Activated CD4-positive, alpha-beta T cell treated with anti-CD3 and anti-CD28 coated beads, Interleukin-2, amount 10 ng/mL, durations not matched to agents 7 days and 5 days (primary cell): ENCODE measurements around the gene CLMN. TPM values are rescaled to one million over a fixed set of nuclear protein-coding genes. Genes with fewer than 3 reads are reported as not detected.
"Not testable (repeated sequence)": the region's sequence is repeated elsewhere in the genome, so short reads cannot be mapped to it uniquely, and the experiment has no call there.

Source experiments
- CTCF ChIA-PET: fragments of 350-600 bp; sonication (Branson Sonifier 250); formaldehyde crosslinking; loops from one replicate; lab custom pipeline; 2021; ENCODE audit warnings: antibody characterized with exemption; lab: Charles Lee
- POLR2A ChIA-PET: fragments of 350-600 bp; sonication (Branson Sonifier 250); formaldehyde crosslinking; loops from one replicate; lab custom pipeline; 2021; ENCODE audit warnings: antibody characterized with exemption; lab: Charles Lee
- DNase-seq: peaks from one replicate; pipeline ENCODE4 v3.0.0-alpha.2; 2020
- H3K27ac Mint-ChIP-seq: one replicate; pipeline ENCODE4 v1.8.0; 2021; ENCODE audit warnings: mild to moderate bottlenecking, moderate library complexity, mixed read lengths
- H3K27me3 Mint-ChIP-seq: one replicate; pipeline ENCODE4 v1.8.0; 2021; ENCODE audit warnings: mixed read lengths
- H3K36me3 Mint-ChIP-seq: one replicate; pipeline ENCODE4 v1.8.0; 2021; ENCODE audit warnings: low read depth, mixed read lengths
- H3K4me1 Mint-ChIP-seq: one replicate; pipeline ENCODE4 v1.8.0; 2021; ENCODE audit warnings: mixed read lengths
- H3K4me3 Mint-ChIP-seq: one replicate; pipeline ENCODE4 v1.8.0; 2021; ENCODE audit warnings: mild to moderate bottlenecking, moderate library complexity, mixed read lengths
- H3K9me3 Mint-ChIP-seq: one replicate; pipeline ENCODE4 v1.8.0; 2021; ENCODE audit warnings: mixed read lengths
- microRNA-seq: library from miRNA; unstranded; fragments of <30 nt; microRNA quantifications from one replicate; pipeline ENCODE4 v1.2.0, GENCODE V29; 2021; ENCODE audit warnings: borderline microRNAs expressed, borderline replicate concordance
- total RNA-seq, 2 experiments: library from RNA; stranded (reverse); gene quantifications; one replicate each; pipeline ENCODE4 v1.2.3, GENCODE V29; 2021

The CLMN gene
- total RNA-seq, 2 experiments from 2014 or later = 0.42 to 0.94 TPM

- Mint-ChIP-seq H3K27me3 (no peaks in the 10 kb centered on the region), H3K4me3 (no peak overlapping the region), H3K27ac (no peak overlapping the region), H3K9me3 (peaks cover 10% of the 10 kb centered on the region), H3K36me3 (peaks cover 19% of the 10 kb centered on the region), H3K4me1 (peaks cover 41% of the 10 kb centered on the region)
- DNase-seq = no peak
- ChIA-PET CTCF (no interaction called here), POLR2A (no interaction called here)
Measured at GRCh38 chr14:95140060-95140858, 179.4 kb downstream of the CLMN start.

DNA sequence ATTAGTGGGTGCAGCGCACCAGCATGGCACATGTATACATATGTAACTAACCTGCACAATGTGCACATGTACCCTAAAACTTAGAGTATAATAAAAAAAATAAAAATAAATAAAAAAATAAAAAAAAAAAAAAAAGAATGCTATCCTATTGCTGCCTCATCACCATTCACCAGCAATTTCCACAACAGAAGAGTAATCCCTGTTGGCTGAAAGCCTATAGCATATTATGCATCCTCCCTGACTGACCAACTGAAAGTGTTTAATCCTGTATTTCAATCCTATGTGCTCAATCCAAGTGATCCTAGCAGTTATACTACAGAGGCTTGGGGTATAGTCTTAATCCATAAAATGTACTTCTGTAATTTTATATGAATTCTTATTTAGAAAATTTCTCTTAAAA lies 180.8 kb downstream of the CLMN start:
- DNase-seq = no peak
- Mint-ChIP-seq H3K27ac (no peak overlapping the region), H3K4me1 (peaks cover 37% of the 10 kb centered on the region), H3K36me3 (peaks cover 10% of the 10 kb centered on the region), H3K9me3 (no peaks in the 10 kb centered on the region), H3K4me3 (no peak overlapping the region), H3K27me3 (no peaks in the 10 kb centered on the region)
- POLR2A ChIA-PET = no interaction called here
- CTCF ChIA-PET = no interaction called here

DNA sequence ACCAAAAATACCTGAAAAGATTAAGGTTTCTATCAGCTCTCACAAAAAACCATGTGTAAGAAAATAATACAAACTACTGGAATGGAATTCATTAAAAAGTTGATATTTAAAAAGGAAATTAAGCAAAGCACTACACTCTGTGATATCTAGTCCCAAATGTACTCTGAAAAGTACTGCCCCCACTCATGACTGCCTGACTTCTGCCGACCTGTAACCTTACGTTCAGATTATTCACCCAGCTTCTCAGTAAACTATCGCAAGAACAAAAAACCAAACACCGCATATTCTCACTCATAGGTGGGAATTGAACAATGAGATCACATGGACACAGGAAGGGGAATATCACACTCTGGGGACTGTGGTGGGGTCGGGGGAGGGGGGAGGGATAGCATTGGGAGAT lies 181.3 kb downstream of the CLMN start:
- H3K36me3 Mint-ChIP-seq = peaks cover 10% of the 10 kb centered on the region
- peaks cover 33% of the 10 kb centered on the region for H3K4me1 Mint-ChIP-seq
- H3K27me3 Mint-ChIP-seq, H3K4me3 Mint-ChIP-seq, H3K9me3 Mint-ChIP-seq, POLR2A ChIA-PET, H3K27ac Mint-ChIP-seq, DNase-seq, CTCF ChIA-PET: not testable (repeated sequence)

DNA sequence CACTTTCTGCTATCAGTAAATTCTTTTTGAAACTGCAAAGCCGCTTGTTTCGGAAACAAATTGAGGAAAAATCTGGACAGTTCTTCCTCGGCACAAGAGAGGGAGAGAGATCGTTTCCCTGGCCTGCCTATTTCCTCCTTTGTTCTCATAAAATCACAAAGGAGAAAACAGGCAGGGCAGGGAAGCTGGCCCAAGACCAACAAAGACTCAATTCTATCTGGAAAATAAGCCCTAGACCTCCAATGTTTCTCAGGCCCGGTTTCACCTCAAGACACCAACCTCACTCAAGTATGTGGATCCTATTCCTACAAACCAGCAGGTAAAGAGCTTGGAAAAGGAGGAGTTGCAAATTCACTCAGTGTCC lies 181.9 kb downstream of the CLMN start:
- Mint-ChIP-seq H3K4me3 (no peak overlapping the region), H3K36me3 (peaks cover 16% of the 10 kb centered on the region), H3K27ac (no peak overlapping the region), H3K9me3 (no peaks in the 10 kb centered on the region), H3K4me1 (peaks cover 33% of the 10 kb centered on the region), H3K27me3 (no peaks in the 10 kb centered on the region)
- ChIA-PET POLR2A (no interaction called here), CTCF (no interaction called here)
- no peak for DNase-seq

- DNase-seq = no peak
- H3K27ac Mint-ChIP-seq = no peak overlapping the region
- ChIA-PET CTCF (no interaction called here), POLR2A (no interaction called here)
- H3K27me3 Mint-ChIP-seq = no peaks in the 10 kb centered on the region
- peaks cover 21% of the 10 kb centered on the region for H3K36me3 Mint-ChIP-seq
- H3K9me3 Mint-ChIP-seq = no peaks in the 10 kb centered on the region
- no peak overlapping the region for H3K4me3 Mint-ChIP-seq
- H3K4me1 Mint-ChIP-seq = peaks cover 33% of the 10 kb centered on the region
Measured at GRCh38 chr14:95137164-95137803, 182.4 kb downstream of the CLMN start.

- no peaks in the 10 kb centered on the region for H3K27me3 Mint-ChIP-seq
- peaks cover 33% of the 10 kb centered on the region for H3K4me1 Mint-ChIP-seq
- no peak overlapping the region for H3K27ac Mint-ChIP-seq
- no peaks in the 10 kb centered on the region for H3K9me3 Mint-ChIP-seq
- peaks cover 25% of the 10 kb centered on the region for H3K36me3 Mint-ChIP-seq
- DNase-seq = no peak
- ChIA-PET CTCF (no interaction called here), POLR2A (no interaction called here)
- no peak overlapping the region for H3K4me3 Mint-ChIP-seq
Measured at GRCh38 chr14:95136631-95137030, 183.1 kb downstream of the CLMN start.

GRCh38 chr14:95134304-95134933 lies 185.3 kb downstream of the CLMN start:
- no peak overlapping the region for H3K27ac Mint-ChIP-seq
- peaks cover 28% of the 10 kb centered on the region for H3K4me1 Mint-ChIP-seq
- no peak overlapping the region for H3K4me3 Mint-ChIP-seq
- no peaks in the 10 kb centered on the region for H3K9me3 Mint-ChIP-seq
- CTCF ChIA-PET = no interaction called here
- peaks cover 32% of the 10 kb centered on the region for H3K36me3 Mint-ChIP-seq
- no peak for DNase-seq
- H3K27me3 Mint-ChIP-seq = no peaks in the 10 kb centered on the region
- POLR2A ChIA-PET = no interaction called here

DNA sequence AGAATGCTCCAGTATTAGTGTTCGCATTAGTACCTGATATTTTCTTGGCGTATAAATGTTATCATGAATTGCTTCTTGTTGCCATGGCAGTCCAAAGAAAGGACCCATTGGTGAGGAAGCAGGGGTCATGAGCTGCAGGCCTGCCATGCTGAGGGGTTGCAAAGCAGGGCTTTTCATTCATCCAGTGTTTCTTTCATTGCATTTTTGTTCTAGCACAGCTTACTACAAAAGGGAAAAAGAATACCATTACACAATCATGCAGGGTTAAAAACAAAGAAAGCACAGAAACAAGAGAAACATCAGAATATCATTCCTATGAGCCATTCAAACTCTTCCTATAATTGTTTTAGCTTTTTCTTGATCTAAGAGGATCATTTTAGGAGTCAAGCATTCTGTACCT lies 186.4 kb downstream of the CLMN start:
- no peak overlapping the region for H3K27ac Mint-ChIP-seq
- no peaks in the 10 kb centered on the region for H3K9me3 Mint-ChIP-seq
- no peaks in the 10 kb centered on the region for H3K27me3 Mint-ChIP-seq
- H3K36me3 Mint-ChIP-seq = peaks cover 41% of the 10 kb centered on the region
- CTCF ChIA-PET = no interaction called here
- no peak overlapping the region for H3K4me3 Mint-ChIP-seq
- peaks cover 23% of the 10 kb centered on the region for H3K4me1 Mint-ChIP-seq
- POLR2A ChIA-PET = no interaction called here
- DNase-seq = no peak

- no peak for DNase-seq
- Mint-ChIP-seq H3K36me3 (peaks cover 42% of the 10 kb centered on the region), H3K4me1 (peaks cover 21% of the 10 kb centered on the region), H3K27me3 (no peaks in the 10 kb centered on the region), H3K27ac (no peak overlapping the region), H3K9me3 (no peaks in the 10 kb centered on the region), H3K4me3 (no peak overlapping the region)
- ChIA-PET CTCF (no interaction called here), POLR2A (no interaction called here)
Measured at GRCh38 chr14:95132760-95133159, 186.9 kb downstream of the CLMN start.

Small RNA genes within 50 kb of the gene (microRNA-seq; reads per million reads assigned to microRNA genes)
- 4.8 reads per million, percentile 26 among the genes with 10 or more reads in this experiment for gene MIR3173

Other genes starting within 250 kb of the CLMN start
- 10 to 100 TPM; 54.4 to 63.6 TPM for gene DICER1, start 162.4 kb downstream of the CLMN start, total RNA-seq
- gene SYNE3, start 196.7 kb upstream of the CLMN start, total RNA-seq = 10 to 100 TPM; 81.0 to 95.8 TPM
- gene GLRX5, start 215.1 kb upstream of the CLMN start, total RNA-seq = 10 to 100 TPM; 36.6 to 51.2 TPM